H1 (cell line): ENCODE results near the gene LKAAEAR1. TPM values are rescaled to one million over a fixed set of nuclear protein-coding genes. Genes with fewer than 3 reads are reported as not detected.

Source experiments
- CTBP2 ChIP-seq: IDR thresholded peaks from 2 replicates; pipeline ENCODE4 v1.7.0; 2011; ENCODE audit warnings: borderline replicate concordance, mild to moderate bottlenecking, moderate library complexity, mixed read lengths, low read length; ENCODE audit not compliant: insufficient read depth, insufficient read length
- EGR1 ChIP-seq: IDR thresholded peaks from 2 replicates; pipeline ENCODE4 v1.6.1; 2011; ENCODE audit warnings: low read depth, low read length, borderline replicate concordance
- POLR2AphosphoS5 ChIP-seq: IDR thresholded peaks from 2 replicates; pipeline ENCODE4 v1.6.1; 2011; ENCODE audit warnings: low read depth, low read length
- RAD21 ChIP-seq, 2 experiments: IDR thresholded peaks in 1 of 2; conservative IDR thresholded peaks in 1 of 2; 2 replicates each; pipeline ENCODE4 v1.6.1; 2011; ENCODE audit warnings: low read depth in 2 of 2, low read length in 2 of 2, improper control_type of control experiment in 1 of 2, inconsistent platforms in 1 of 2, mild to moderate bottlenecking in 1 of 2, moderate library complexity in 1 of 2
- ZNF274 ChIP-seq: IDR thresholded peaks from 2 replicates; pipeline ENCODE4 v1.7.0; 2012; ENCODE audit warnings: low read length, borderline replicate concordance; ENCODE audit errors: extremely low read depth
- polyA plus RNA-seq, 7 experiments: library from polyadenylated mRNA; depleted of rRNA in 3 of 7; stranded (reverse) in 5 of 7; unstranded in 2 of 7; fragments of >200 nt in 5 of 7; fragments of 200-250 nt in 2 of 7; gene quantifications; 1 replicate in 5 of 7; 2 replicates in 1 of 7; 4 replicates in 1 of 7; pipeline versions ENCODE4 v1.2.1 to v1.2.3, GENCODE V29; 2011 to 2013; ENCODE audit warnings: missing spikeins in 2 of 7, mixed read lengths in 2 of 7
- total RNA-seq: library from RNA; stranded (reverse); fragmentation: NEBNext Ultra II Directional; extraction: Animal tissue kit (Norgen Biotek cat#: 25700); gene quantifications from 2 replicates; pipeline ENCODE4 v1.2.1, GENCODE V29; 2021
- TF ChIP-seq, protein P1 (sequence below): fragments of 300-600 bp; sonication (generic); IDR thresholded peaks from 2 replicates; pipeline ENCODE4 v1.7.1; 2012; ENCODE audit warnings: low read length, moderate library complexity, mild to moderate bottlenecking, inconsistent platforms; ENCODE audit not compliant: insufficient replicate concordance

LKAAEAR1 gene
- total and polyA plus RNA-seq, 2 of the 8 experiments (the other 6 are each of a cell fraction or from before 2014, with no cell fraction given) = 0.41 to 0.53 TPM

DNA sequence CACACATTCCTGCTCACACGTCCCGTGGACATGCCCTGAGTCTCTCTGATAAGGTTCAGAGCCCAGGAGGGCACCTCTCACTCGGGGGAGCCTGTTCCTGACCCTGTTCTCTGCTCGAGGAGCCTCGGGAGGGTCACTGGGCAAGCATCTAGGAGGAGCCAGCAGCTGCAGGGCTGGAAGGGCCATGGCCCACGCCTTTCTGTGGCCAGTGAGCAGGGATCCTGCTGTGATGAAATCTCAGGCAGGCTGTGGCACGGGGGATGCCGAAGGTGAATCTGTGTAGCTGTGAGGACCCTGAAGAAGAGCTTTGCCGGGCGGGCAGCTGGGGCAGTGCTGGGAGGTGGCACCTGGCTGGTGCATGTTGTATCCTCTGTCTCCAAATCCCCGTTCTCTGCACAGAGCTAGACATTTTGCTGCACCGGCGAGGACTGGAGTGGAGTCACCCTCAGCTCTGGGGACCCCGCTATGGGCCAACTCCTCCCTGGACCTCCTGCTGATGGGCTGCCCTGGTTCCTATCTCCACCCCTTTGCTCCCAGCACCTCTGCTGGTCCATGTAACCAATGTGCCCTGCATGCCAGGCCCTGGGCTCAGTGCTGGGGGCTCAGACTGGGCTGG, 30.3 kb upstream of the LKAAEAR1 start (continued):
- TF ChIP-seq, protein P1, sequence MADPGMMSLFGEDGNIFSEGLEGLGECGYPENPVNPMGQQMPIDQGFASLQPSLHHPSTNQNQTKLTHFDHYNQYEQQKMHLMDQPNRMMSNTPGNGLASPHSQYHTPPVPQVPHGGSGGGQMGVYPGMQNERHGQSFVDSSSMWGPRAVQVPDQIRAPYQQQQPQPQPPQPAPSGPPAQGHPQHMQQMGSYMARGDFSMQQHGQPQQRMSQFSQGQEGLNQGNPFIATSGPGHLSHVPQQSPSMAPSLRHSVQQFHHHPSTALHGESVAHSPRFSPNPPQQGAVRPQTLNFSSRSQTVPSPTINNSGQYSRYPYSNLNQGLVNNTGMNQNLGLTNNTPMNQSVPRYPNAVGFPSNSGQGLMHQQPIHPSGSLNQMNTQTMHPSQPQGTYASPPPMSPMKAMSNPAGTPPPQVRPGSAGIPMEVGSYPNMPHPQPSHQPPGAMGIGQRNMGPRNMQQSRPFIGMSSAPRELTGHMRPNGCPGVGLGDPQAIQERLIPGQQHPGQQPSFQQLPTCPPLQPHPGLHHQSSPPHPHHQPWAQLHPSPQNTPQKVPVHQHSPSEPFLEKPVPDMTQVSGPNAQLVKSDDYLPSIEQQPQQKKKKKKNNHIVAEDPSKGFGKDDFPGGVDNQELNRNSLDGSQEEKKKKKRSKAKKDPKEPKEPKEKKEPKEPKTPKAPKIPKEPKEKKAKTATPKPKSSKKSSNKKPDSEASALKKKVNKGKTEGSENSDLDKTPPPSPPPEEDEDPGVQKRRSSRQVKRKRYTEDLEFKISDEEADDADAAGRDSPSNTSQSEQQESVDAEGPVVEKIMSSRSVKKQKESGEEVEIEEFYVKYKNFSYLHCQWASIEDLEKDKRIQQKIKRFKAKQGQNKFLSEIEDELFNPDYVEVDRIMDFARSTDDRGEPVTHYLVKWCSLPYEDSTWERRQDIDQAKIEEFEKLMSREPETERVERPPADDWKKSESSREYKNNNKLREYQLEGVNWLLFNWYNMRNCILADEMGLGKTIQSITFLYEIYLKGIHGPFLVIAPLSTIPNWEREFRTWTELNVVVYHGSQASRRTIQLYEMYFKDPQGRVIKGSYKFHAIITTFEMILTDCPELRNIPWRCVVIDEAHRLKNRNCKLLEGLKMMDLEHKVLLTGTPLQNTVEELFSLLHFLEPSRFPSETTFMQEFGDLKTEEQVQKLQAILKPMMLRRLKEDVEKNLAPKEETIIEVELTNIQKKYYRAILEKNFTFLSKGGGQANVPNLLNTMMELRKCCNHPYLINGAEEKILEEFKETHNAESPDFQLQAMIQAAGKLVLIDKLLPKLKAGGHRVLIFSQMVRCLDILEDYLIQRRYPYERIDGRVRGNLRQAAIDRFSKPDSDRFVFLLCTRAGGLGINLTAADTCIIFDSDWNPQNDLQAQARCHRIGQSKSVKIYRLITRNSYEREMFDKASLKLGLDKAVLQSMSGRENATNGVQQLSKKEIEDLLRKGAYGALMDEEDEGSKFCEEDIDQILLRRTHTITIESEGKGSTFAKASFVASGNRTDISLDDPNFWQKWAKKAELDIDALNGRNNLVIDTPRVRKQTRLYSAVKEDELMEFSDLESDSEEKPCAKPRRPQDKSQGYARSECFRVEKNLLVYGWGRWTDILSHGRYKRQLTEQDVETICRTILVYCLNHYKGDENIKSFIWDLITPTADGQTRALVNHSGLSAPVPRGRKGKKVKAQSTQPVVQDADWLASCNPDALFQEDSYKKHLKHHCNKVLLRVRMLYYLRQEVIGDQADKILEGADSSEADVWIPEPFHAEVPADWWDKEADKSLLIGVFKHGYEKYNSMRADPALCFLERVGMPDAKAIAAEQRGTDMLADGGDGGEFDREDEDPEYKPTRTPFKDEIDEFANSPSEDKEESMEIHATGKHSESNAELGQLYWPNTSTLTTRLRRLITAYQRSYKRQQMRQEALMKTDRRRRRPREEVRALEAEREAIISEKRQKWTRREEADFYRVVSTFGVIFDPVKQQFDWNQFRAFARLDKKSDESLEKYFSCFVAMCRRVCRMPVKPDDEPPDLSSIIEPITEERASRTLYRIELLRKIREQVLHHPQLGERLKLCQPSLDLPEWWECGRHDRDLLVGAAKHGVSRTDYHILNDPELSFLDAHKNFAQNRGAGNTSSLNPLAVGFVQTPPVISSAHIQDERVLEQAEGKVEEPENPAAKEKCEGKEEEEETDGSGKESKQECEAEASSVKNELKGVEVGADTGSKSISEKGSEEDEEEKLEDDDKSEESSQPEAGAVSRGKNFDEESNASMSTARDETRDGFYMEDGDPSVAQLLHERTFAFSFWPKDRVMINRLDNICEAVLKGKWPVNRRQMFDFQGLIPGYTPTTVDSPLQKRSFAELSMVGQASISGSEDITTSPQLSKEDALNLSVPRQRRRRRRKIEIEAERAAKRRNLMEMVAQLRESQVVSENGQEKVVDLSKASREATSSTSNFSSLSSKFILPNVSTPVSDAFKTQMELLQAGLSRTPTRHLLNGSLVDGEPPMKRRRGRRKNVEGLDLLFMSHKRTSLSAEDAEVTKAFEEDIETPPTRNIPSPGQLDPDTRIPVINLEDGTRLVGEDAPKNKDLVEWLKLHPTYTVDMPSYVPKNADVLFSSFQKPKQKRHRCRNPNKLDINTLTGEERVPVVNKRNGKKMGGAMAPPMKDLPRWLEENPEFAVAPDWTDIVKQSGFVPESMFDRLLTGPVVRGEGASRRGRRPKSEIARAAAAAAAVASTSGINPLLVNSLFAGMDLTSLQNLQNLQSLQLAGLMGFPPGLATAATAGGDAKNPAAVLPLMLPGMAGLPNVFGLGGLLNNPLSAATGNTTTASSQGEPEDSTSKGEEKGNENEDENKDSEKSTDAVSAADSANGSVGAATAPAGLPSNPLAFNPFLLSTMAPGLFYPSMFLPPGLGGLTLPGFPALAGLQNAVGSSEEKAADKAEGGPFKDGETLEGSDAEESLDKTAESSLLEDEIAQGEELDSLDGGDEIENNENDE = no peak
- TF ChIP-seq CTBP2 = no peak
- TF ChIP-seq EGR1 = no peak
- no peak for TF ChIP-seq RAD21 (IDR thresholded peaks at IDR 0.05 in 1 of 2, conservative IDR thresholded peaks at IDR 0.05 in 1 of 2; ENCODE audit: low read depth in 2 of 2, low read length in 2 of 2)
- TF ChIP-seq POLR2AphosphoS5 = no peak
- no peak for TF ChIP-seq ZNF274
